IgD-negative memory B cell (primary cell): ENCODE results near the gene C3orf70. TPM values are rescaled to one million over a fixed set of nuclear protein-coding genes. Genes with fewer than 3 reads are reported as not detected.

Experiments used
- H3K27ac Mint-ChIP-seq, 3 donors: one replicate each; pipeline ENCODE4 v1.8.0; 2020 to 2022; ENCODE audit warnings: mild to moderate bottlenecking in 3 of 3, mixed read lengths in 3 of 3, moderate library complexity in 1 of 3
- H3K27me3 Mint-ChIP-seq: one replicate; pipeline ENCODE4 v1.8.0; 2021; ENCODE audit warnings: mixed read lengths
- H3K36me3 Mint-ChIP-seq: one replicate; pipeline ENCODE4 v1.8.0; 2020; ENCODE audit warnings: mild to moderate bottlenecking, mixed read lengths
- H3K4me1 Mint-ChIP-seq, 3 donors: one replicate each; pipeline ENCODE4 v1.8.0; 2020 to 2022; ENCODE audit warnings: mixed read lengths in 3 of 3, mild to moderate bottlenecking in 1 of 3
- H3K4me3 Mint-ChIP-seq, 4 donors: one replicate each; pipeline ENCODE4 v1.8.0; 2020 to 2022; ENCODE audit warnings: mild to moderate bottlenecking in 4 of 4, mixed read lengths in 4 of 4, moderate library complexity in 3 of 4
- H3K9me3 Mint-ChIP-seq, 3 donors: one replicate each; pipeline ENCODE4 v1.8.0; 2020 to 2021; ENCODE audit warnings: mixed read lengths in 3 of 3, mild to moderate bottlenecking in 1 of 3
- polyA plus RNA-seq: library from polyadenylated mRNA; unstranded; fragments of 300-500 nt; fragmentation: Illumina TruSeq; gene quantifications from one replicate; pipeline ENCODE4 v1.2.3, GENCODE V29; 2021

The C3orf70 gene
- polyA plus RNA-seq, 1 donor from 2014 or later, result 0.10 TPM

DNA sequence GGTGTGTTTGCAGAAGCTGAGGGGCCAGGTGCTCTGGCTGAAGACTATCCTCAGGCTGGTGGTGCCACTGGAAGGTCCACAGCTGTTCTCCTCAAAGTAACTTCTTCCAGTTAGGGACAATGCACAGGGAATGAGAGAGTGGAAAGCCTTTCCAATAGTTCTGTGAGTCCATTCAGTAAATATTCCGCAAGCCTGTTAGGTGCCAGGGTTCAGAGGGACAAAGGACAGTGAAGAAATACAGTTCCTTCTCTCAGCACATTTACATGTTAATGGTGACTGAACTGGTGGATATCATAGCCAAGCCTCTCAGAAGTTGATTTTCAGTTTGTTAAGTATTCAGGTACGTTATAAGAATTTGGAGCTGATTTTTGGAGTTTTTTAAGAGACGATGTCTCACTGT is 122.5 kb downstream of the C3orf70 start:
- no peak overlapping the region for H3K27ac Mint-ChIP-seq
- peaks cover 35% of the 10 kb centered on the region for H3K36me3 Mint-ChIP-seq
- peaks cover 2 to 16% (median 3%) of the 10 kb centered on the region in 3 donors for H3K9me3 Mint-ChIP-seq
- H3K4me3 Mint-ChIP-seq, result no peak overlapping the region
- no peaks in the 10 kb centered on the region for H3K27me3 Mint-ChIP-seq
- no peaks in the 10 kb centered on the region for H3K4me1 Mint-ChIP-seq

DNA sequence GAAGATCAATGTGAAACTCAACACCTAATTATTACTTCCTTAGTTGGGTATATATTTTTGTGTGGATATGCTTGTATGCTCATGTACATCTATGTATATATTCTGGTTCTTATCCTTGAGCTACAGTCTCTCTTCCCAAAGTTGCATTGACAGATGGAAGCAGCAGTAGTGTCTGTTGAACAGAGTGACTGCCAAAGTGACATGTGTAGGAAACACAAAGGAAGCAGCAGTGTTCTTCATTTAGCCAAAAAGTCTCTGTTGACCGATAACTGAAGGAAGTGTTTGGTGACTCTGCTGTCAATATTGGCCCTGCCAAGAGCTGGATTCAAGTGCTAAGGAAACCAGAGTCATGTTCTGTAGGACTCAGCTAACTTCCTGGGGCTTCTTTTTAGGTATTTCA is 123.8 kb downstream of the C3orf70 start:
- Mint-ChIP-seq H3K4me3 (no peak overlapping the region), H3K27ac (no peak overlapping the region), H3K4me1 (no peaks in the 10 kb centered on the region), H3K27me3 (no peaks in the 10 kb centered on the region), H3K36me3 (peaks cover 39% of the 10 kb centered on the region), H3K9me3 (peaks cover 0 to 3% (median 2%) of the 10 kb centered on the region in 3 donors)

DNA sequence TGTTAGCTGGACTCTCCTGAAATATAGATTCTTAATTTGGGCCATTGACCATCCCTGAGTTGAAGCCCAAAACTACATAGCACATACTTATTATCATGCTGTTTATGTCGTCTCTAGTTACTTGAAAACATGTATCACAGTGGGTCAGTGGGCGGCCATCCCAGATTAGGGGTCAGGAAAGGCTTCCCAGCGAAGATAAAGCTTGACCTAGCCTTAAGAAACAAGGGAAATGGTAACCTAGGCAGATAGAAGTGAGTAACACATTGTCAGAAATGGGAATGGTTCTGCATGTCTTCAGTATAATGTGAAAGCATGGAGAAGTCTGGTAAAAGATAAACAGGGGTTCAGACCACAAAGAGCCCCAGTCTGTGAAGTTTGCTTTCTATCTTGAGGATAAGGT is 124.7 kb downstream of the C3orf70 start:
- Mint-ChIP-seq H3K9me3 (no peaks in the 10 kb centered on the region), H3K27me3 (no peaks in the 10 kb centered on the region), H3K4me3 (no peak overlapping the region), H3K36me3 (peaks cover 35% of the 10 kb centered on the region), H3K4me1 (no peaks in the 10 kb centered on the region), H3K27ac (no peak overlapping the region)

Other genes with a start within 250 kb of the C3orf70 start
- gene EHHADH, start 101.0 kb upstream of the C3orf70 start, polyA plus RNA-seq, result 0.84 TPM
- gene MAP3K13, start 210.1 kb upstream of the C3orf70 start, polyA plus RNA-seq, result 53.4 TPM